Liver (tissue), 2 donors: ENCODE measurements around the gene CIB4.

Source experiments
- CTCF ChIP-seq: fragments of 150-350 bp; IDR thresholded peaks from 2 replicates; pipeline ENCODE4 v1.5.1; 2017; ENCODE audit warnings: improper control_type of control experiment, low read depth, low read length; ENCODE audit not compliant: missing input control
- YY1 ChIP-seq: IDR thresholded peaks from 2 replicates; pipeline ENCODE4 v1.6.1; 2016; ENCODE audit warnings: antibody characterized with exemption, mild to moderate bottlenecking
- donor health status: healthy.

DNA sequence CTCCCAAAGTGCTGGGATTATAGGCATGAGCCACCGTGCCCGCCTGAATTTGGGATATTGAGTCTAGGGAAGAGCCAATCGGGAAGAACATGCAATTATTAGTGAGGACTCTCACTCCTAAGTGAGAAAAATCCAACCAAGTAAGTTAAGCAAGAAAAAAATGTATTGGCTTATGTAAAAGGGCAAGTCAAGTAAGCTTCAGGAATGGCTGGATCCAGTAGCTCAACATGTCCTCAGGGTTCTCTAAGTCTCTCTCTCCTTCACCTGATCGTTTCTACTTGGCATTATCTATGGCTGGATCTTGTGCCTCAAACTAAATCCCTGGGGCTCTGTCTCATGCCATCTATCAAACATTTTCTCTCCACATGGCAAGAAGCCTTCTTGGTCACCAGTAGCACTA is 16.1 kb upstream of the CIB4 start:
- no peak for TF ChIP-seq CTCF
- no peak for TF ChIP-seq YY1
